GM19043 (cell line): Measurements from ENCODE around the gene COX7B2.

ENCODE experiments used
- ATAC-seq: cut with Tn5 transposase; IDR thresholded peaks from one replicate; pipeline ENCODE4 v1.9.1; 2021; ENCODE audit warnings: low read depth; ENCODE audit not compliant: unreplicated experiment

The COX7B2 gene

DNA sequence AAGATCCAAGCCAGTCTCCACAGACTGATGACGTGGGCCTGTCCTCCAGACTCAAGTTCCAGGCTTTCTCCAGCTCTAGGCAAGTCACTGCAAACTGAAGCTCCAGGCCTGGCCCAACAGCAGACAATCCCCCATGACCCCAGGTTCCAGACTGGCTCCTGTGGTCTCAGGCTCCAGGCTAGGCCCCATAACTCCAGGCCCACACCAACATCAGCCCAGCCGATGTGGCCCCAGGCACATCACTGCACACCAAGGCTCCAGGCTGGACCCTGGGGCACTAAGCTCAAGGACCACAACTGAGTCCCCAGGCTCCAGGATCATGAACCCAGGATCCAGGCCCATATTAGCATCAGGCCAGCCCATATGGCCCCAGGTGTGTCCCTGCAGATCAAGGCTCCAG is 143.6 kb downstream of the COX7B2 start:
- ATAC-seq = no peak

DNA sequence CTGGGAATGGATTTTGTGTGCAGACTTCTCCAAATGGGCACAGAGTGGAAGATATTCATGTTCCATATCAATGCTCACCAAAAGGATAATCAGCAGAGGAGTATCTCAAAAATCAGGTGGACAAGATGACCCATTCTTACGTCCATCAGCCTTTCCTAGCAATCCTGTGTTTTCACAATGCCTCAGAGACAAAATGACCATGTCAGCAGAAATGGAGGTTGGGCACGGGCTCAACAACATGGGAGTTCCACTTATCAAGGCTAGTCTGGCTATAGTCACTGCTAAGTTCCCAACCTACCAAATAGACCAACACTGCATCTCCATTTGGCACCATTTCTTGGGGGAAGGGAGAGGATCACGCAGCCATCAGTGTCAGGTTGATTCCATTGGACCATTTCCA is 179.0 kb downstream of the COX7B2 start:
- ATAC-seq = no peak

DNA sequence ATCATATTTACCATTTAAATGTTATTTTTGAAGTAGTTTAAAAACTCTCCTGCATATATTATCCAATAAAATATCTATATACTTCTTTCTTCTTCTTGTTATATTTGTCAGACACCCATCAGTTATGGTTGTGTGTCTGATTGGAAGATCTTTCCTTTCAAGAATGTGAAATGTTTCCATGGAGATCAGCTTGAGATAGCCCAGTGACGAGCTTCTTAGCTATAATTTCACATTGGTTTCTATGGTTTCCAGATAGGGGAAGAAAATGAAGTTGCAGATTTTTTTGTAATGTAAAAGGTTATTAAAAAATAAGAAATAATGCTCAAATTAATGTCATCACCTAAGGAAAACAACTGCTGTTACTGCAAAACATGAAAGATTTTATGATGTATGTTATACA is 189.0 kb downstream of the COX7B2 start:
- no peak for ATAC-seq

DNA sequence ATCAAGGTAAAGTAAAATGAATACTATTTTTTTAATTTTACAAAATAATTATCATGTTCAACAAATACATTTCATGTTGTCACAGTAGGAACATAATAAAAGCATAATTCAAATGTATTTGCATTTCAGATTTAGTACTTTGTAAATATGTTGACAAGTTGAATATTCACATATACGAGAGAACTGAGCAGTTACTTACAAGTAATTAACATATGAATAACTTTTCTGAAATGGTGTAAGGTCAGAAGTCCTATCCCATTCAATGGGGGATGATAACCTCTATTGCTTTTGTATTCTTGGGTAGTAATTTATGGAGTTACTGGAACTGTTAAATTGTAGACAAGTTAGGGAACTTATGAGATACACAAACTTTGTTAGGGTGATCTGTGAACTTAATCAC is 191.1 kb downstream of the COX7B2 start:
- ATAC-seq = no peak

DNA sequence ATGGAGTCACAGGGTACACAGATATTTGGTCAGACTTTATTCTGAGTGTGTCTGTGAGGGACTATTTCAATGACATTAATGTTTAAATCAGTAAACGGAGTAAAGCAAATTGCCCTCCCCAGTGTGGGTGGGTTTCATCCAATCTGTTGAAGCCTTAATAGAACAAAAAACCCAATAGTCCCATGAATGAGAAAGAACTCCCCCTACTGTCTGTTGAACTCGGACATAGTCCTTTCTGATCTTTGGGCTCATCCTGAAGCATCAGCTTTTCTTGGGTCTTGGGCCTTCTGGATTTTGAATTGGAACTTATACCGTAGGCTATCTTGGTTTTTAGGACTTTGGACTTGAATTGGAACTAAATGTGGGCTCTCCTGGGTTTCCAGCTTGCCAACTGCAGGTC is 193.6 kb downstream of the COX7B2 start:
- no peak for ATAC-seq

DNA sequence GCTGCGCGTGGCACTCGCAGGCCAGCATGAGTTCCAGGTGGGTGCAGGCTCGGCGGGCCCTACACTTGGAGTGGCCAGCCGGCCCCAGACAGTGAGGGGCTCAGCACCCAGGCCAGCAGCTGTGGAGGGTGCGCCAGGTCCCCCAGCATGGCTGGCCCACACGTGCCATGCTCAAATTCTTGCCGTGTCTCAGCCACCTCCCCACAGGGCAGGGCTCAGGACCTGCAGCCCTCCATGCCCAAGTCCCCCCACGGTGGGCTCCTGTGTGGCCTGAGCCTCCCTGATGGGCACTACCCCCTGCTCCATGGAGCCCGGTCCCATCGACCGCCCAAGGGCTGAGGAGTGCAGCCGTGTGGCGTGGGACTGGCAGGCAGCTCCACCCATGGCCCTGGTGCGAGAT is 210.2 kb downstream of the COX7B2 start:
- no peak for ATAC-seq
